HG02759 (cell line): ENCODE data around the gene HOXA4.

Experiments used
- ATAC-seq: cut with Tn5 transposase; IDR thresholded peaks from one replicate; pipeline ENCODE4 v1.9.1; 2021; ENCODE audit warnings: mild to moderate bottlenecking, moderate library complexity; ENCODE audit not compliant: unreplicated experiment

The HOXA4 gene

GRCh38 chr7:27133409-27134231, 3.1 kb upstream of the HOXA4 start:
- ATAC-seq: no peak

DNA sequence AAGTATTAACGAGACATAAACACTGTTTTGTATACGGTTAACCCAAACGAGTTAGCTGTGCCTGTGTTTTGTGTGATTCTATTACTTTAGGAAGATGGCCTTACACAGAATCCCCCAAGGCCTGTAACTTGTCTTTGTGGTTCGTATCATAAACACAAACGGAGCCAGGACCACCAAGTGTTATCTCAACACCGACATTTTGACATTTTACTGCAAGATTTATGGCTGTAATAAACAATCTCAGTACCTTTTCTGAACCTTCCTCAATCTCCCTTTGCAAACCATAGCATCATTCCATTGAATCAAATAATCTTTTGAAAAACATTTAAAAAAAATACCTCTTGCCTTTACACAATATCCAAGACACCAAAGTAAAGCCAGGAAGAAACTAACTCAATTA, 2.4 kb upstream of the HOXA4 start:
- ATAC-seq: no peak

DNA sequence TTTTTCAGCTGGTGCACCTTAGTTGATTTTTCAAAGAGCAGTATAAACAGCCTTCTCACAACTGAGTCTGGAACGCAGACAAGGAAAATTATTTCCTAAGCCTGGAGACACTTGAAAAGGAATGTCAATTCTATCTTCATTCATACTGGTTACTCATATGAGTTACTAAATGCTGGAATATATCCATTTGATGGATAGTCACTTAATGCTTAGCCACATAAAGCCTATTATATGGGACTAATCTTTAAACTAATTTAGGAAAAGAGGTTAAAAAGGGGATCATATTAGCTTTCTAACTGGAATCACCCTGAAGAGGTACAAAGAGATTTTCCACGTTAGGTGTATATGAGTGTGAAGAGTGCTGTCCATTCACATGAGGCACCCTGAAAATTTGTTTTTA, 1.7 kb upstream of the HOXA4 start:
- ATAC-seq: no peak

DNA sequence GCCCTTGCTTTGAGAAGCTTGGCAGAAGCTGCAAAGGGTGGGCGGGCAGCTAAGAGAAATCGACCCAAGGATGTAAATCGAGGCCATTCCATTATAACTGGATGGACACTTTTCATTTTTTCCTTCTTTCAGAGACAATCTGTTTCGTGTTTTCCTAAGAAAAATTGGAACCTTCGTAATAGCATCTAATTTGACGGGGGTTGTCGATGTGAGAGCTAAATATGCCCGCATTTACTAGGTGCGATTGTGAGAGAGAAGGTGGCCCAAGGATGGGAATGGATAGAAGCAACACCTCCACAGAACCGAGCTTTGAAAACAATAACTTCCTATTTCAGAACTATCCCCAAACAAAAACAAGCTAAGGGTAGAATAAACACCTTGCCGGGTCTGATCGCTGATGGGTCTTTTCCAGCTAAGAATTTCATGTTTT, 848 bp upstream of the HOXA4 start:
- no peak for ATAC-seq

DNA sequence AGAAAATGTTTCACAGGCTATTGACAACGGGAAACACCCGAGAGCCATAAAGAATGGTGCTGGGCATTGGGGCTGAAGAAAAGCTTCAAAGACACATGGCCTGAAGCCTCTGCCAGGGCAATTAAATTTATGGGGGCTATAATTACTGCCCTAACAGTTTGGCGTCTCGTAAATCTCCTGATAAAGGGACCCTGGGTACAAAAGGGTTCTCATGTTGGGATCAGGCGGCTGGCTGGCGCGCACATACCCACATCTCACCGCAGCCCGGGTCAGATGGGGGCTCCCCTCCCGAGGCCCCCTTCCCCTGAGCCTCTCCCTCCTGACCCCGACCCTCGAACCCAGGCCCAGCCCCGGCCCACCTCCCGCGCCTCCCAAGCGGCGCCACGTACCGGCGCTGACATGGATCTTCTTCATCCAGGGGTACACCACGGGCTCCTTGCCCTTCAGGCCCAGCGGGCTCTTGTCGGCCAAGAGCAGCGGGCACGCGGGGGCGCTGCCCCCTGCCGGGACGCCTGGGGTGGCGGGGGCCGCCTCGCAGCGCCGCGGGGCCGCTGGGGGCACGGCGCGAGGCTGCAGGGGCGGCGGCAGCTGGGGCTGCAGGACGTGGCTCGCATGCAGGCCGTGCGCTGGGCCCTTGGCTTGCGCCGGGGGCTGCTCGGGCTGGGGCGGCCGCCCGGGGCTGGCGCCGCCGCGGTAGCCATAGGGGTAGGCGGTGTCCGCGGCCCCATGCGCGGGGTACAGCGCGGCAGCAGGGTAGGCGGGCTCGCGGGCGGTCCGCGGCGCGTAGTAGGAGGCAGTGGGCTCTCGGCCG, 623 bp downstream of the HOXA4 start:
- no peak for ATAC-seq

DNA sequence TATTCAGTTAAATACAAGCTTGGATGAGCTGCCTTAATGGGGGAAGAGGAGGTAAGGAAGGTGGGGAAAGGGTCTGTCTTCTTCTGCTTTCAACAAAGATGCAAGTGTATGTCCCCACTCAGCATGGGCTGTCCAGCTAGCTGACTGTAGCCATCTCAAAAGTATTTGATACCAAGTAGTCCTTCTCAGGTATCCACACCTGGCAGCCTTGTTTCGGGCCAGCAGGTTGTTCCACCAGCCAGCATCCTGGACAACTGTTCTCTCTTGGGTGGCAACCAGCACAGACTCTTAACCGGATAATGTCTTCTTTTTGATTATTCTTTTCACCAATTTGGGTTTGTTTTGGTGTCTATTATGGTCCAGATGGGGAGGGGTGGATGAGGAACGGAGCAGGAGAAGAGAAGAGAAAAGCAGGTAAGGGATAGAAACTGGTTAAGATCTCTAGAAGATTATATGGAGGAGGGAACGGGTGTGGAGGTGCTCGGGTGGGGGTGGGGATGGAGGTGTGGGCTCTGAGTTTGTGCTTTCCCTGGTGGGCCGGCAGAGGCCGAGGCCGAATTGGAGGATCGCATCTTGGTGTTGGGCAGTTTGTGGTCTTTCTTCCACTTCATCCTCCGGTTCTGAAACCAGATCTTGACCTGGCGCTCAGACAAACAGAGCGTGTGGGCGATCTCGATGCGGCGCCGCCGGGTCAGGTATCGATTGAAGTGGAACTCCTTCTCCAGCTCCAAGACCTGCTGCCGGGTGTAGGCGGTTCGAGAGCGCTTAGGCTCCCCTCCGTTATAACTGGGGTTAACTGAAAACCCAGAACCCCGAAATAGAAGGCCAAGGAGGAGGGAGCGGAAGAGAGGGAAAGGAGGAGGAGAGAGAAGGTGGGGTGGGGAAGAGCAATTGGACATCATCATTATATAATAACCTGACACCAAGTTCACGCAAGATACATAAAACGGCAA, 1.5 kb downstream of the HOXA4 start:
- ATAC-seq: no peak

GRCh38 chr7:27128034-27128433, 2.5 kb downstream of the HOXA4 start:
- no peak for ATAC-seq

DNA sequence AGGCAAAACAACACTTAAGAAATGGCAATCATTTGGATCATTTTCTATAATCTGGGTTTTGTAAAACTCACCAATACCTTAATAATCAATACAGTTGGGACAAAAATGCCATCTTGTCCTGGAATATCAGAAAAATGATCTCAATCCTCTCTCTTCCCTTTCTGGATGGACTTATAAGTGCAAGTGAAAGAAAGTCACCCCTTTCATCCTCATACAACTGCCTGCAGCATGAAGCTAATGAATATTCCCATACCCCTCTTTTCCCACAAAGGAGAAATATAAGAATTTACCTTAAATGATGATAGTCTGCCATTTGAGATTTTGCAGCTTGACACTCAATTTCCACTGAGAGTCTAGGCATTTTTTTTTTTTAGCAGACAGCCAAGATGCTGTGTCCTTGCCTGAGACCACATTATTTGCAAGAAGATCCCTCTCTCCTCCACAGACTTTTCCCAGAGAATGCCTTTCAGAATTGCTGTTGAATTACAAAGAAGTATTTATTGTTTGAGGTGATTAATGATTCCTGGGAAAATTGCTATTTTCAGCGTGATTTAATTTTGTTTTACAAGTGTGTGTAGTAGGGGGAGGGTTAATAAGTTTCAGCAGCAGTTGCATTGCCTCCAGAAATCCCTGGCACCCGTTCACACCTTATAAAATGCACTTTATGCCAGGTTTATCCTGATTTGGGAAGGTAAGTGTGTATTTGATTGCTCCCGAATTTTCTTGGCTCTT, 3.8 kb downstream of the HOXA4 start:
- no peak for ATAC-seq

DNA sequence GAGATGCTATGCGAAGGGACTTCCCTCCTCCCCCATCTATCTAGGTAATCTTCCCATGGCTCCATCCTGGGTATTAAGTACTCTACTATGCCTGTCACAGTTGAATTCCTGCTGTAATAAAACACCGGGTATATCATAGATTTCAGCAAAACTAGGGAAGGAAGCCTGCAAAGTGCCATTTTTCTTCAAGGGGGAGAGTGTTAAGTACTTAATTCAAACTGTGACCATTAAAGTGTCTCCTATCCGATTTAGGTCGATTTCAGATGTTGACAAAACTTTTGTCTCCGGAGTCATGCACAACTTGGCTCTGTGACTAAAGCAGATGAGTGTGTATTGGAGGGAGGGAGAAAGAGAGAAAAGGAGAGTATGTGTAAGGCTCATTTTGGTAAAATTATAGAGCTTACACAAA, 4.6 kb downstream of the HOXA4 start:
- ATAC-seq: no peak

DNA sequence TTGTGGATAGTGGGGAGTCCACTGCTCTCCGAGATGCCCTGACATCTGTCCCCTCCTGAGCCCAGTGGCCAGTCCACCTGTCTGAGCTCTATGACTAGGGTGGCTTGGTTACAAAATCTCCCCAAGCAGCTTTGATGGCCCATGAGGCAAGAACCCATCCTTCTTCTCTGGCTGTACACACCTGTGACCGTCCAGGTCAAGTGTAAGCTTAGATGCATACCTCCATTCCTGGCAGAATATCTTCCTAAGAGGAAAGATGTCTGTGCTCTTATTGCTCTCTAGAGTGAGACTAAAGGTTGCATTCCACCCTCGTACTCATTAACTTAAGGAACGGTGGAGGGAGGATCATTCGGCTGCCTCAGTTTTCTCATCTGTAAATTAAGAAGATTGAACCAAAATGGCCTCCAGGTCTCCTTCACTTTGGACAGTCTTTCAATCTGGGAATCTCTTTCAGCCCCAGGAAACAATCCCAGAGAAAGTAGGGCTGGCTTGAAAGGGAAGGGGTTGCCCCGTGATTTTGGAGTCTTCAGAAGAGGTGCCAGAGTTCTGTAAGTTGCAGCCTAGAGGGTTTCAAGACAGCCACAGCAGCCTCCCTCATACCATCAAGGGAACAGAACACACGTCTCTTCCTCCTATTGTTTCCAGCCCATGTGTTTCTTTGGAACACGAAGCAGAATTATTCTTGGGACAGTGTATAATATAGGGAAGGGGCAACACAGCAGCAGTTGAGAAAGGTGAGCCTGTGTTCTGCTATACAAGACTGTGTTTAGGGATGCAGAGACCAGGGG, 5.5 kb downstream of the HOXA4 start:
- ATAC-seq: no peak

GRCh38 chr7:27124096-27124901, 6.3 kb downstream of the HOXA4 start:
- ATAC-seq: no peak

DNA sequence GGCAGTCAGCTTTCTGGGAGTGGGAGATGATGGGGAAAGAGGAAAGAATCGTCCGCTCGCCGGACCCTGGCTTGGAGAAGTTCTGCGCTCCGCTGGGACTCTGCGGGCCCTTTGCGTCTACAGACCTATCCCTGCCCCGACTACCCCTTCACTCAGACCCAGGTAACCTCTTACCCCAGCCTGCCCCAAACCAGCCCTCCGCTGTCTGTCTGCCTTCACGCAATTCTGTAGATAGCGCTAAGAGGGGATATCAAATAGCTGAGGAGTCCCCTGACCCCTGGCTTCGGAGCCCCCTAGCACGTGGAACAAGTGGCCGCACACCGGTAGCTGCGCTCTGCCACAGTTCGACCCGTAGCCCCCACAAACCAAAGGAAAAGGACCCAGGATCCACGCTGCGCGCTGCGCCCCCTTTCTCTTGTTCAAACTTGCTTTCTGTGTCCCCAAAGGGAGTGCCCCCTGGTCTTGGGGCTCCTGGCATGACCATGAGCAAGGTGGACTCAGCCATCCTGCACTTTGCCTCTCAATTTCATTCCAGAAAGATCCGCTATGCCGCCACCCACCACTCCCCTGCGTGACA, 7.0 kb downstream of the HOXA4 start:
- no peak for ATAC-seq

- ATAC-seq: no peak
These were observed 7.5 kb downstream of the HOXA4 start for GRCh38 chr7:27123007-27123476.

DNA sequence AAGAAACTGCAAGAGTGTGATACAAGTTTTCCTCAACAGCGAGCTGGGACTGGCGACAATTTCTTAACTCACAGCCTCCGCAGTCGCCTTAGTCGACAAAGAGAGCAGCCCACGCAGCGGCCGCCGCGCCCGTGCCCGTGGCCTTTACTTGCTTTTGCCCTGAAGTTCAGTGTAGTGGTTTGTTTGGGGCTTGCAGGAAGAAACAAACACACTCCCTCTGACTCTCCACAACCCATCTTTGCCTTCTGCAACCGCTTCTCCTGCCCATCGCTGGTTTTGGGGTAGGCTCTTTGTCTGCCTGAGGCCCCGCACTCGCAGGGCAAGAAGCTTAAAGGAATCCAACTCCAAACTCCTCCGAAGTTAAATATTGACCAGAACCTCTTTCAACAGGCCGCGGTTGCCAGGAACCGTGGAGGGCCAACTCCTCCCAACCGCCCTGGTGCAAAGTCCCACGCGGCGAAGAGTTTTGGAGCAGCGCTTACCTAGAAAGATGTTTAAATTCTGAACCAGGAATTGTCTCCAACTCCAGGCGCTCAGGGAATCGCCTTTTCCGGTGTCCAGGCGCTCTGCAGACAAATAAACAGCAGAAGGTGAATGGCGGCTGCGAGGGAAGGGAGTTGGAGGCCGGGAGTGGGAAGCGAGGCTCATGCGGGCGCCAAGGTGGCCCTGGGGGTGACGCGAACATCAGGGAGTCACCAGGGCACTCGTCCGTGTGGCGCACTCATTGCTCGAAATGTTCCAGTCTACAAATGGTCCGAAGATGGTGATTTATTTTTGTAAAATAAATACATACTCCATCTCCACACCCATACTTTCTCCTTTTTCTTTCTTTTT, 8.3 kb downstream of the HOXA4 start:
- no peak for ATAC-seq

- ATAC-seq: no peak
These were observed 8.9 kb downstream of the HOXA4 start for GRCh38 chr7:27121684-27122076.

DNA sequence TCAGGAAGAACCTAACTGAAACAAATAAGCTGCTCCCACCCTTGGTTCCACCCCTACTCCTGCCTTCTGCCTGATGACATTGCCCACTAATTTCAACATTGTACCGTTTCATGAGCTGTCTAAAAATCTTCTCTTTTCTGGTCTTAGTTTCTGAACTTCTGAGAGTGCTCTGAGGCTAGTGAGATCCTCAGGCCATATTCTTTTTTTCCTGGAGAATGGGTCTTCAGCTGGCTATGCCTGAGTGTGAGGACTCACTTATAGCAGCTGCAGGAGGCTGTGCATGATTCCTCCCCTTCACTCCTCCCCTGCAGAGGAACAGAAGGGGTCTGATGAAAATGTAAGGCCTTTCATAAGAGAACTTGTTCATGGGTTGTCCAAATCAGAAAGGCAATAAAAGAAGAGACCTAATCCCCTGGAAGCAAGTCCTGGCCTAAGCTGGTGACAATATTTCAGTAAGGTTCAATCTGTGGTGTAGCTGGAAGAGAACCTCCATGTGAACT, 11.1 kb downstream of the HOXA4 start:
- ATAC-seq: no peak

GRCh38 chr7:27118580-27118979, 12.0 kb downstream of the HOXA4 start:
- no peak for ATAC-seq
